GM21423 (cell line): ENCODE data around the gene MXD4.
"Not testable (repeated sequence)": the region's sequence is repeated elsewhere in the genome, so short reads cannot be mapped to it uniquely, and the experiment has no call there.

Experiments used
- ATAC-seq: cut with Tn5 transposase; IDR thresholded peaks from one replicate; pipeline ENCODE4 v1.9.1; 2021; ENCODE audit warnings: mild to moderate bottlenecking, moderate library complexity; ENCODE audit not compliant: unreplicated experiment

MXD4 gene

DNA sequence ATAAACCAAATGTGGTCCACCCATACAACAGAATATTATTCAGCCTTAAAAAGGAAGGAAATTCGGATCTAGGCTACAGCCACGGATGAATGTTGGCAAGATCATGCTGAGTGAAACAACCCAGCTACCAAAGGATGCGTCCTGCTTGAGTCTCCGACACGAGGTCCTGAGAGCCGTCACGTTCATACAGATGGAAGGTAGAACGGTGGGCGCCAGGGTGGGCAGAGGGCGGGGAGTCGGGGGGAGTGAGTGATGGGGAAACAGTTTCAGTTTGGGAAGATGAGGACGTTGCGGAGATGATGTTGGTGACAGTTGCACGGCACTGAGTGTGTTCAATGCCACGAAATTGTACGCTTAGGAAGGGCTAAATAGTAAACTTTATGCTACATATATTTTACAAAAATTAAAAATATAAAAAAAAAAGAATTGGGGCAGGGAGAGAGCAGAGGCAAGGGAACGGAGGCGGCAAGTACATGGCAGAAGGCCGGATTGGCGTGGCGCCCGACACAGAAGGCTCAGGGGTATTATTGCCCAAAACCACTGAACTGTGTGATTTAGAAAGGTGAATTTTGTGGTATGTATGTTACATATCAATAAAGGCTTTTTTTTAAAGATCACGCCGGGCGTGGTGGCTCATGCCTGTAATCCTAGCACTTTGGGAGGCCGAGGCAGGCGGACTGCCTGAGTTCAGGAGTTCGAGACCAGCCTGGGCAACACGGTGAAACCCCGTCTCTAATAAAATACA is 14.8 kb upstream of the MXD4 start:
- no peak for ATAC-seq

DNA sequence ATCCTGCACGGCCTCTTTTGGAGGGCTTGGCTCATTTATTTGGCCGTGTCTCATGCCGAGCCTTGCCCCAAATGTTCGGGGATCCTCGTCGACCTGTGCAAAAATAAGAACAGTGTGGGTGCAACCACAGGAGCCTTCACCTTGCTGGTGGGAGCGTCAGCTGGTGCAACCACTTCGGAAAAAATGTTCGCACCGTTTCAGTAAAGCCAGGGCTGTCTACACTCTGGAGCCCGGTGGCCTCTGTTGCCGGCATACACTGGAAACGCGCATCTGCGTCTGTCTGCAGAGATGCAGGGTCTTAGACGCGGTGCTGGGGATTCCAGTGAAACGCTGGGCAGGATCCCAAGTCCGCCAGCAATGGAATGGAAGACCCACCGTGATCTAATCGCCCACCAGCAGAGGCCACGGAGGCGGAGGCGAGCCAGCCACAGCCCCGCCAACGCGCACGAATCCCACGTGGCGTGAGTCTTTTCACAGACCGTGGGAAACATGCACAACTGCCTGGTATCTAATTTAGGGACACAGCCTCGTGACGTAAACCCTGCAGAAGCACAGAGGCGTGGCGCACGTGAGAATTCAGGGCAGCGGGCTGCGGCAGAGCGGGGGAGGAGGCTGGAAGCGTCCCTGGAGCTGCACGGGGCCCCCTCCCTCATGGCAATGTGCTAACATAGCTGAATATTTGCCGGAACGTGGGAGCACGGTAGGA is 13.8 kb upstream of the MXD4 start:
- no peak for ATAC-seq

DNA sequence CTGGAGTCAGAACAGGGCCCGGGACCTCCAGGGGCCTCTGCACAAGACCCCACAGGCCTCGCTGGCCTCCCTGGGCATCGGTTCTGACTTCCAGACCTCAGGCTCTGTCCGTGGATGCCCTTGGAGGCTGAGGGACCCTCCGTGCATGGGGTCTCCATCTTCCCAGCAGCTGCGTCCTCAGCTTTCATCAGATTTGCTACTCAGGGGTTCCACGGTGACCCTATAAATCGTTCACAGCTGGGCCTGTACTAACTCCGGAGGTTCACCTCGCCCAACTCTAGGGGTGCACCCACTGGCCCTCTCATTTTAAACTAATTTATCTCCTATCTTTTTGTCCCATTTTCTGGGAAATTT is 13.1 kb upstream of the MXD4 start:
- not testable (repeated sequence) for ATAC-seq

DNA sequence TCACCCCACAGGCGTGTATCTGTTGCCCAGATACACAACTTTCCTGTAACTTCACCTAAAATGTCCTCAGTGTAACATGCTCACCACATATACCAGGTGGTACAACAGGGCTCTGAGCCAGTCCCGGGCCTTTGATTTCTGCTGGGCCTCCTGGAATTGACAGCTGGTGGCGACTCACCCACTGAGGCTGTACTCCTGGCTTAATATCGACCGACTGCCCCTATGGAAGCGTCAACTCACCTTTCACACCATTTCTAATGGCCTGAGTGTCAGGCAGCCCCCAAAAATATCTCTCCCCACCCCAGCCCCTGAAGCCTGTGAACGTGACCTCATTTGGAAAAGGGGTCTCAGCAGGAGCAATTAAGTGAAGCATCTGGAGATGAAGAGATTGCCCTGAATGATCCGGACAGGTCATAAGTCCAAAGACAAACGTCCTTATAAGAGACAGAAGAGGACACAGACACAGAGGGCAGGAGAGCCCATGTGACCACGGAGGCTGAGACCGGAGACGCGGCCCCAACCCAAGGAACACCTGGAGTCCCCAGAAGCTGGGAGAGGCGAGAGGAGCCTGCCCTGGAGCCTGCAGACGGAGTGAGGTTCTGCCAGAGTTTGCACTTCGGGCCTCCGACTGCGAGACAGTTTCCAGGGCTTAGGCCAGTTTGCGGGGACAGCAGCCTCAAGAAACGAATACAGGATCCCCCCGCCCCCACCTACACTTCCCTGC is 12.6 kb upstream of the MXD4 start:
- ATAC-seq = no peak

DNA sequence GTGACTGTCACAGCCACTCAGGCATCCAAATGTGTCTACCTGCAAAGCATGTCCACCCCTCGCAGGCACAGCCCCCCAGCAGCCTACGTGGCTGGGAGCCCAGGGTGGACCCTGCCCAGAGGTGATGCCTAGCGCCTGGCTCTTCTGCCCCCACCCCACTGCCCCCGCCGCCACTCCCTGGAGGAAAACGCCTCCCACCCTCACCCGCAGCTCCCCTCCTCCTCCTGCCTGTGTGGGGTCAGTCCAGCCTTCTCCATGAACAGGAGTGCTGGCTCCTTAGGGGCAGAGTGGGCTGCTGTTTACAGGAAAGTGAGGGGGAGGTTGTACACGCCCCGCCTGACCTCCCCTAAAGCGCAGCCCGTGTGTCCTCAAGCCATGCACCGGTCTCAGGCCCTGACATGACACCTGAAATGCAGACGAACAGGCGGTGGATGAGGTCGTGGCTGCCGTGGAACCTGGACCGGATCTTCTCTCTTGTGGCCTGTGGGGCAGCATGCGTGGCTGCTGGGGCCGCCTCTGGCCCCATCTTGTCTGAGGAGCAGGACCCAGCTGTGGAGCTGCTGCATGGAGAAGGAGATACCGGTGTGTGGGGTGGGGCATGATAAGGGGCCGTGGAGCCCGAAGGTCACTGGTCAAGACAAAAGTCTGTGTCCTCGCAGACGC is 11.9 kb upstream of the MXD4 start:
- ATAC-seq = no peak

DNA sequence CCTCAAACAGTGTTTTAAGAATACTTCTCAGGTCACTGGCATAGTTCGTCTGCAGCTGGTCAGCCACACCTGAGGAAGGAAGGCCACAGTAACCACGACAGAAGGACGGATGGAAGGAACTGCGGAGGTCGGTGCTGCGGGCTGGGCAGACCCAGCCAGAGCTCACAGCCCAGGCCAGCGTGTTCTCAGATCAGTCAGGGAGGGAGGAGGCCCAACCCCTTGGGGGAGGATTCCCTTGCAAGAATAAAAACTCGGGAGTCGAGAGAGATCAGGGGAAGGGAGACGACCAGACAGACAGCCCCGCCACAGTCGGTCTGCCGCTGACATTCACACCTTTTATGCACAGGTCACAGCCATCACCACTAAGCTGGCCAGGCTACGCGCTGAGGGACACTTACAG is 11.3 kb upstream of the MXD4 start:
- no peak for ATAC-seq

DNA sequence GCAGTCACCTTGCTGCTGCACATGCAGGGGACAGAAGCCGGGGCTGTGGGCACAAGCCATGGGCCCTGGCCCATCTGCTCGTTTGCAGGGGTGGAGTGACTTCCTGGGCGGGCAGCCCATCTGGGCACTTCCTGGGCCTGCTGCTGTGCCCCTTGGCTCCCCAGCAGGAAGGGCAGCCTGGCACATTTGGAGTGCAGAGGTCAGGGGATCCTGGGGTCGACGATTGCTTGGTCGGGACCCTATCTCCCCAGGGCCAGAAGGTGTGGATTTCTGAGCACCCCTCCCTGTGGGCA is 10.9 kb upstream of the MXD4 start:
- no peak for ATAC-seq

DNA sequence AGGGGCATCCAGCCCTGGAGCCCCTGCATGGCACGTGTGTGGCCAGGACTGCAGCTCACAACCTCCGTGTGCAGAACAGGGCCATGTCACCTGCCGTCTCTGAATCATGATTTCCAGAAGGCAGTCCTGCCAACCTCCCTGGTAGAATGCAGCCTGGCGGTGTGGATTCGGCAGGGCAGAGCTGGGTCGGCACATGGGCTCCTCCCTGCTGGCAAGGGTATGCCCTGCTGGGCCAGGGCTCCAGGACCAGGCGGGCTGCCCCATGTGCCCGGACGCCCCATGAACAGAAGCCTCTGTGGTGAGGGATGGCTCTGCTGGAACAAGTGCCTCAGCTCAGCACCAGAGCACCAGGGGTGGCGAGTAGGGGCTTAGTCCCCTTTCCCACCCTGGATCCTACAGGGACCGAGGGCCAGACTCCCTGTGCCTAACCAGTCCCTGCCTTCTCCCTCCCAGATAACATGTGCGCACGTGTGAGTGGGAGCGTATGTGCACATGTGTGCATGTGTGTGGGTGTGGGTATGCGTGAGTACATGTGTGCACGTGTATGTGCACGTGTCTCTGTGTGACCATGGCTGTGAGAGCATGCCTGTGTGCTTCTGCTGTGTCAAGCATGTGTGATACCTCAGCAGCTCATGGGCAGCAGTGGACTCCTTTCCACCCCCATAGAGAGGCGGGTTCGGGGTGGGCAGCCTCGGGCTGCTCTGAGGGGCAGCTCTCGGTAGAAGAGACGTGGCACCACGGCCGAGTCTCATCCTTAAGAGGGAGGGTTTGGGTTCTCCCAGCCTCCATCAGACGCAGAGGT is 10.3 kb upstream of the MXD4 start:
- ATAC-seq = no peak

DNA sequence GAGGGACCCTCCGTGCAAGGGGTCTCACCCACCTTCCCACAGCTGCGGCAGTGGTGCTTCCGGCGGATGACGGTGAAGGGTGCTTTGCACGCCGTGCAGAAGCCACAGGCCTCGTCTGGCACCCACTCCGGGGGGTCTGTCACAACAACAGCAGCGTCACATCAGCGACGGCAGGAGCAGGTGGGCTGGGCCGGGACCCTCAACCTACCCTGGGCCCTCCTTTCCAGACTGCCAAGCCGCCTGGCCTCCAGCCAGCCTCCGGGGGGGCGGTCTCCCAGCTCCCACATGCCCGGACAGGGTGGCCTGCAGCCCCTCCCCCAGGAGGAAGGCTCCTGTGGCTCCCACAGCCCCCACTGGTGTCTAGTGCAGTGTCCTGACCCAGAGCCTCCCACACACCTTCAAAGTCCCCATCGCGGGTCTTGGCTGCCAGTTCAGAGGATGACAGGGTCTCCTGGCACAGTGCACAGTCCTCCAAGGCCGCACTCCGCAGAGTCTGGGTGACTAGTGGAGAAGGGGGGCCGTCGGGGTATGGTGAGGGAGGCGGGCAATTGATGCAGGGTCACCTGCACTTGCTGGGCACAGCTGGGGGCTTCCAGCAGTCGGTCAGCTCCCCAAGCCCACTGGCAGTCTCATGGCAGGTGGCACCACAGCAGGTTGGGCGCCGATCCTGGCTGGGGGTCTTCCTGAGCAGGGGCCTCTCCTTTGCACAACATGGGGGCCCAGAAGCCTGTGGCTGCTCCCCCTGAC is 9.5 kb upstream of the MXD4 start:
- ATAC-seq = no peak

DNA sequence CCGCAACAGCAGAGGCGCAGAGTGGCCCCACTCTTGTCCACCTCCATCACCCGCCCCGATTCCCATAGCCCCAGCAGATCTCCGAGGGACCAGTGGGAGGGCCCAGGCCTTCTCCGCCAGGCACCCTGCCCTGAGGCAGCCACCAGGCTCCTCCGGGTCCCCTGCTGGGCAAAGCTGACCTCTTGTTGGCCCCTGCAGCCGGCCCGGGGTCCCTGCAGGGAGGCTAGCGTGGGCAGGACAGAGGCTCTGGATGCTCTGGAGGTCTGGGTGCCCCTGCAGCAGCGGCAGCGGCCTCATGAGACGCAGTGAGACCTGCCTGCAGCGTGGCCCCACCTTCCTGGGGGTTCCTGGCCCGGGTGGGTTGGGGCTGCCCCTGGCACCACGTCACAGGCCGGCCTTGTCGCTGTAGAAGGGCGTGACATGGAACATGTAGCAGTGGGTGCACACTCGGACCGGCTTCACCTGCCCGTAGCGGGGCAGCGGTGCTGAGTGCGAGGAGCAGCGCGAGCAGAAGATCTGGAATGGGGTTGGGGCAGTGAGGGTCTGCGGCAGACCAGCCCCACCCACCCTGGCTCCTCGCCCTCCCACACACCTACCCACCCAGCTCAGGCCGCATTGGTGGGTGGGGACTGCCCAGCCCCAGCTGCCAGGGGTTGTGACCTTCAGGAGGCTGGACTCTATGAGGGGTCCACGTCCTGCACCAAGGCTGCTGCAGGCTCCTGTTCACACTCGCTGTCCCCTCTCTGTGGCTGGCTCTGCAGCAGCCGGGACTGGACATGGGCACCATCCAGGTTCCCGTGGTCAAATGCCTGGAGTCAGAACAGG is 8.6 kb upstream of the MXD4 start:
- ATAC-seq = no peak

DNA sequence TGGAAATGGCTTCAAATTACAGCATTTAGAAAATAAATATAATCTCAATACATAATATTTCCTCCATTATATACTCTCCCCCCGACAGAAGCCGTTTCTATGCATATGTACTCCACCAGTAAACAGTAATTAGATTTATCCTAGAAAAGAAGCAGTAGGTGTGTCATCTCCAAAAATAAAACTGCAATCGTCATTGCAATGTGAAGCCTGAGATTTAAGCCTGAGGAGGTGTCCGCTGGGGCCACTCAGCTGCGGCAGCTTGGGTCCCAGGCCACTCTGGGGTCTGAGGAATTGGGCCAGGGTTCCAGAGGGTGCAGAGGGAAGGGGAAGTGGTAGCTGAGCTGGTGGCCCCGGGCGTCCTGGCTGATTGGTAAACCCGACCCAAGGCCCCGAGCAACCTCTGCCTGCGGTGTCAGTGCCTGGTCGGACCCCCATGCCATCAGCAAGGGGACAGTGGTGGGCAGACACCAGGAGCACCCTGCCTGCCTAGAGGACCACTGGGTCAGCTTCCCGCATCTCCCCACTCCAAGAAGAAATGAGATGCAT is 7.8 kb upstream of the MXD4 start:
- no peak for ATAC-seq

DNA sequence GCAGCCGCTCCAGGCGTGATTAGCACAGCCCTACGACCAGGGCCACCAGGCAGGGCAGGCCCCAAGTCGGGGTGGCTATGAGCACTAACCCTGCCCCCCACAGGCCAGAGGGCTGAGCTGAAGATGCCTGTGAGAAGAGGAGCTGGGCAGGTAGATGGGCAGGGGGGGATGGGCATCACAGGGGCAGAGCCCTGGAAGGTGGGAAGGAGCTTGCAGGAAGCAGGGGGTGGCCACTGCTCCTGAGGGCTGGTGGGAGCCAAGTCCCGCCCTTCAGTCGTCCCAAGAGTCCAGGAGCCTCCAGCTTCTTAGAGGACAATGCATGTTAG is 7.3 kb upstream of the MXD4 start:
- no peak for ATAC-seq

DNA sequence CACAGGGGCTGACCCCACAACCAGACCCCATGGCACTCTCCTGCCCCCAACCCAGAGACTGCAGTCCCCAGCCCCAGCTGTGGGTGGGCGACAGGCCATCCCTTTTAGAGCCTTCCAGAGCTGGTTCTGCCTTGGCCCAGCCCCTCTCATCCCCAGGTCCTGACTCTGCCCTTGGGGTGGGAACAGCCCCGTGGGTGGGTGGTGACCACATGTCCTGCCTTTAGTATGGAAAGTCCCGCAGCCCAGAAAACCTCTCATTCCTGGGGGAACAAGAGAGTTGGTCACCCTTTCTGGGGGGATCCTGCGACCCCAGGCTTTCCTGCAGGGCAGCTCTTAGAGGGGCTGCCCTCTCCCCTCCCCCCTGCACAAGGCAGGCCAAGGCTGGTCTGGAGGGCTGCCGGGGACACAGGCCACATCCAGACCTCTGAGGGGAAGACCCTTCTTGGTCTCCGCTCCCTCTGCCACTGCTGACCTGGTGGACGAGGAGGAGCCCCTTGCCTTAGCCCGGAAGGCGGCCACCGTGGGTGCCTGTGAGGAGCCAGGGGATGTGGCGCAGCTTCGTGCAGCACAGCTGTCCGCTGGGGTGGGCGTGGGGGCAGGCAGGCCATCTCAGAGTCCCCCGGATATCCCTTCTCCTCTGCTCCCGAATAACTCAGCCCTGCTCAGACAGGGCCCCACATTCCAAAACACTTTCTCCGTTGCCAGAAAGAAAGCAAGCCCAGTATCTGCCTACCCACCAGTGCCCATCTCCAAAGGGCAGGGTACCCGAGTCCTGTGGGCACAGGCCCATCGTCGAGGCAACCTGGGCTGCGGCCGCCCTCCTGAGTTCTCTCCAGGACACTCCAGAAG is 6.7 kb upstream of the MXD4 start:
- no peak for ATAC-seq

DNA sequence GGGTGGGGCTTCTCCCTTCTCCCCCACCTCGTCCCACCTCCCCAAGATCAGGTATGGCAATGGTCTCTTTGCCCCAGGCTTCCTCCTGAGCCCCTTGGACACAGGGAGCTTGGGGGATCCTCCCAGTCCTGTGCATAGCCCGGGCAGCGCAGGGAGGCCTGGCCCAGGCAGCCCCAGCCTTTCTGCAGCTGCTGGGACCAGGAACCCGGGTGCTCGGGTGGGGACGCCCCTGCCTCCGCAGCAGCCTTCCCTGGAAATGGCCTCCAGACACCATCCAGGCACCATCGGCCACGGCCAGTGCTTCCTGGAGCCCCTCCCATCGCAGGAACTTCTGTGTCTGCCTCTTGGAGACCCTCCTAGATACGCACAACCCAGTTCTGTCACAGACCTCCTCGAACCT is 5.9 kb upstream of the MXD4 start:
- ATAC-seq = no peak

DNA sequence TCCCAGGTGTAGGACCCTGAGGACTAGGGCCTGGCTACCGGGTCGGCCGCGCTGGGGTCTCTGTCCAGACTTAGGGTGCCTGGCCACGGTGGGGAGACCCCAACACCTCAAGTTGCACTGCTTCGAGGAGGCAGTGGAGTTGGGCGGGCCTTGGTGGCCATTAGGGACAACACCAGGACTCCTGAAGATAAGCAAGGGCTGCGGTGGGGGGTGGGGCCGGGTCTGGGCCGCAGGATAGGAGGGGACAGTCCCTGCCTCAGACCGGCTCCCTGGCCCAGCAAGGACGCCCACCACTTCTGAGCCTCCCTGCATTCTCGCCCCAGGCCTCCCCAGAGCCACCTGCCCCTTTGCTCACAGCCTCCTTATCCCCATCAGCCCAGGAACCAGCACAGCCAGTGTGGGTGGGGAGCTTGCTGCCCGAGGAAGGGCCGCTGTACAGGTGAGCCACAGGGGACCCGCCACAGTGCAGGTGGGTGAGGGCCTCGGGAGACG is 5.5 kb upstream of the MXD4 start:
- ATAC-seq = no peak

DNA sequence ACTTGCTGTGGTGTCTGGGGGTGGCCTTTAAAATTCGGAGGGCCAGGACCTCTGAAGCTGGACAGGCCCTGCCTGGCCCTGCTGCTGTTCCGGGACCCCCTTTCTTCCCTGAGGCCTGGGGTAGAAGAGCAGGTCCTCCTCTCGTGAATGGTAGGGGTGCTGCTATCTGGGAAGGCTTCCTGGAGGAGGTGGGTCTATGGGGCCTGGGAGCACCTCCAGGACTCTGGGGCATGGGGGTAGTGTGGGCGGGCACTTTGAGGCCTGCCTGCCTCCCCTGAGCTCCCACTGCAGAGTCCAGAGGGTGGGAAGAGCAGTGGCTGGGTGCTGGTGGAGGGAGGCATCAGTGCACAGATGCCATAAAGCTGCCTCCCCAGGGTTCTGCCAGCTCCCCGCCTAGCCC is 4.9 kb upstream of the MXD4 start:
- ATAC-seq = no peak

DNA sequence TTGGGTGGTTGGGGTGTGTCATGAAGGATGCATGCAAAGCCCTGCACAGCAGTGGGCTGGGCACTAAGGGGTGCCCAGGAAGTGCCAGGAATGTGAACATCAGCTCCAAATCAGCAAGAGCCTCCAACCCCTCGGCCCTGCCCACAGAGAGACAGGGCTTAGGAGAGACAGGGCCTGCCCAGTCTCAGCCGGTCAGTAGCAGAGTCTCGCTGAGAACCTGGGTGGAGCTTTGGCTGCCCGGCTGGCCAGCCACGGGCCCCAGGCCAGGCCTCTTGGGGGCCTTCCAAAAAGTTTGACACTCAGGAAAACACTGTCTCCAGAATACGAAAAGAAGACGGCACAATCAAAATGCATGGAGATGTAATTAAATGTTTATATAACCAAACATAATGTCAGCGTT is 4.3 kb upstream of the MXD4 start:
- ATAC-seq = no peak
